ENCODE data around the gene NEDD8.

NEDD8 gene

DNA sequence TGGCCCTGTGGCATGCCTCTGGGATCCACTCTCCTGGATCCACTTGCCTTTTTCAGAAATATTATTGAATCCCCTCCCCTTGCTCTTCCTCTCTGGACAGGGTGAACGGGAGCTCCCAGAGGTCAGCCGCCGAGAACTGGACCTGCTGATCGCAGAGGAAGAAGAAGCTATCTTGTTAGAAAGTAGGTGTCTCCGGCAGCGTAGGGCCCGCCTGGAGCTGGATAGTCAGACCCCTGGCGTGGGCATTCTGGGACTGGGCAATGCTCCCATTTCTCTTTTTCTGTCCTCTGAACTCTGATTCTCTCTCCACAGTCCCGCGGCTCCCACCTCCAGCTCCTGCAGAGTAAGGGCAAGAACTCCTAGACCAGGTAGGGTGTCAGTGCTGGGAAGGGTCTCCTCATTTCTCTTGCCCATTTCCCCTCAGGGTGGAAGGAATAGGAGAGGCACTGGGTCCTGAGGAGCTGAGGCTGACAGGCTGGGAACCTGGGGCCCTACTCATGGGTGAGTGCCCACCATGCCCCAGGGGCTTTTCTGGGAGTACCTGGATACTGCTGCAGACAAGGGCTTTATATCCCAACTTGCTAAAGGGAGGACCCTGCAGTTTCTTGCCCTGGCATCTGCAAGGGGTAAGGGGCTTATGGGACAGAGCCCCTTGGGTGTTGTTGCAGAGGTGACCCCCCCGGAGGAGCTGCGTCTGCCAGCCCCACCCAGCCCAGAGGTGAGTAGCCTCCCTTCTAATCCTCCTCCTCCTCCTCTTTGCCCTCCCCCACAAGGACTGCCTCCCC, 54.9 kb downstream of the NEDD8 start:
- no peak for DNase-seq

DNA sequence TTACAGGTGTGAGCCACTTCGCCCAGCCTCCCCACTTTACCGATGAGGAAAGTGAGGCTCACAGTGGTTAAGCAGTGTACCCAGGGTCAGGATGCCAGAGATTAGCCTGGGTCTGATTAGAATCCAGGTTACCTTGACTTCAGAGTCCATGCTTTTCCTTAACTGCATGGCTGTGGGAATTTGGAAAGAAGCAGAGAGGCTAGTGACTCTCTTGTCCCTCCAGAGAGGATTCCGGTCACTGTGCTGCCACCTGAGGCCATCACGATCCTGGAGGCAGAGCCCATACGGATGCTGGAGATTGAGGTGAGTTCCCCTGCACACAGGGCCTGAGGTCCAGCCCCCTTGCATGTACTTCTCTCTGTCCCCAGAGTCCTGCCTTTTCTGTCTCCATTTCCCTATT, 55.6 kb downstream of the NEDD8 start:
- DNase-seq: no peak

DNA sequence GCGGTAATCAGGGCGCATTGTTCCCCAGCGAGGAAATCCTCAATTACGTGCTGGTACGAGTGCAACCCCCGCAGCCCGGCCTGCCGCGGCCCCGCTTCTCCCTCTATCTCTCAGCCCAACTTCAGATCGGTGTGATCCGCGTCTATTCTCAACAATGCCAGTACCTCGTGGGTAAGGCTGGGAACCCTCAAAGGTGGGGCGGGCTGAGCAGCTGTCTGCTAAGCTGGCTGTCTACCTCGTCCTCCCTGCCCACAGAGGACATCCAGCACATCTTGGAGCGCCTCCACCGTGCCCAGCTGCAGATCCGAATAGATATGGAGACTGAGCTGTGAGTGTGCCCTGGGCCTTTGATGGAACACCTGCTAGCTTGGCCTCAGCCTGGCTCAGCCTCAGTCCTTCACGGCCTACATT, 59.3 kb downstream of the NEDD8 start:
- DNase-seq: no peak

DNA sequence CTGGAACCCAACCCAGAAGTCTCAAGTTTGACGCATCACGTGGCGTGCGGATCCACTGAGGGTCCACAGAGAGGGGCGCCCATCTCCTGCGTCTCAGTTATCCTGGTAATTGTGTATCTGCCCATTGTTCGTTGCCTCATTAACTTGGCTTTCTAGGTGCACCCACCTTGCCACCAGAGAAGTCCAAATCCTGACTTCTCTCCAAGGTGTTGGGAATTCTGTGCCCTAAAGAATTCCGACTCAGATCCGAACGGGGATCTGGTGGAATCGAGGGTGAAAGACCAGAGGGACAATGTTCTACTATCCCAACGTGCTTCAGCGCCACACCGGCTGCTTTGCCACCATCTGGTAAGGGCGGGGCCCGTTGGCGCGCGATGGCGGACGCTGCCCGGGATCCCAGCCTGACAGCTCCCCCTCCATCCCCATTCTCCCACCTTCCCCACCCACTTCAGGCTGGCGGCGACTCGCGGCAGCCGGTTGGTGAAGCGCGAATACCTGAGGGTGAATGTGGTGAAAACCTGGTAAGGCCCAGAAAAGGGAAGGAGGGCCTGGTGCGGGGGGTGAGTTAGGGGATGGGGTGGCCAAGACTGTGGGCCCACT, 59.8 kb downstream of the NEDD8 start:
- DNase-seq: no peak

DNA sequence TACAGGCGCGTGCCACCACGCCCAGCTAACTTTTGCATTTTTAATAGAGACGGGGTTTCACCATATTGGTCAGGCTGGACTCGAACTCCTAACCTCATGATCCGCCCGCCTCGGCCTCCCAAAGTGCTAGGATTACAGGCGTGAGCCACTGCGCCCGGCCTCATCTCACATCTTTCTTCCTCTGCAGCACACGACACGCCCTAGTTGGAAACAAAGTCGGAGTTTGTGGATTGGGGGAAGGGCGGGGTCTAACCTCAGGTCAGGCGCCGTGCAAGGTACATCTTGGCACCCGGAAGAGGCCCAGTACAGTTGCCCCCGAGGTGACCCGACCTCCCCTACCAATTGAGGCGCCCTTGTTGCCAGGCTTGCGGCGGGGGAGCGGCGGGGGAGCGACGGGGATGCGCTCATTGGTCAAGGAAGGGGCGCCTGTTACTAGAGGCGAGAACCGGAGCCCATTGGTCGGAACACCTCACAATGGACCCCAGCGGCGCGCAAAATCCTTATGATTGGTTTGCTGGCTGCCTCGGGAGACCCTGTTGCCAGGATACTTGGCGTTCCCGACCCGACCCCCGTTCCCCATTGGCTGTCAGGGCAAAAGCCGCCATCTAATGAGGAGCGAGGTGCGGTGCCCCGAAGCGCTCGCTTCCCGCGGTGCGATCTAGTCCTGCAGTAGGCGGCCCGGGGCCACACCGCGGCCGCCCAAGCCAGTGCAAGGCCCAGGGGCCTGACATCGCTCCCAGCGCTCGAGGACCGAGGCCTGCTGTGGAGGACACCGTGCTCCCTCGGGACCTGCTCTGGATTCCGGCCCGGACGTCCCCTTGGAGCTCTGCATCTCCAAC, 60.5 kb downstream of the NEDD8 start, which contains the start of gene REC8:
TSS of gene REC8 (plus strand) at position 659 of the 839 bp plus-strand sequence. CDS start 473 bp downstream, outside the sequence.
- peak; percentile 74 for DNase-seq

DNA sequence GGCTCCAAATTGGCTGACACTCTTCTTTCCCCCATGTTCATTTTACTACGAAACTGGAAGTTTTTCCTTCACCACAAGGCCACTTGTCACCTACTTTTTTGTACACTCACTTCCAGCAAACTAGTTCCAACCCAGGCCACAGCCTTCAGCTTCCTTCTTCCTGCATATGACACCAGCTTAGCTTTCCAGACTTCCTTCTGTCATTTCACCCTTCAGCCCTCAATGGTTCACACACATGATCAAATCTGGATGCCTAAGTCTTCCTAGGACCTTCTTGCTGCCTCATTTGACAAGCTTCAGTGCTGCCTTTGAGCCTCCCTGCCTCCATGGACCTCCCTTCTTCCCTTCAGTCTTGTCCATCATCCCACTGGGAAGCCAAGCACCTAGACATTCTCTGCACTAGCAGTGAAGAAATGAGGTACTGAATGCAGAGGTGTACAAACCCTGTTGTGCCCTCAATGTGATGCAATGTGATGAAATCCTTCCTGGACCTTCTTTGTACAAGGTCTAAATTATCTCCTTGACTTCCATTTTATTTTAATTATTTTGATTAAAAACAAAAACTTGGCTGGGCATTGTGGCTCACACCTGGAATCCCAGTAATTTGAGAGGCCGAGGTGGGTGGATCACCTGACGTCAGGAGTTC, 64.6 kb downstream of the NEDD8 start:
- DNase-seq: no peak

All from CD4-positive, alpha-beta T cell treated with Interleukin-17A for 1 hour (primary cell).